Neuronal stem cell (in vitro differentiated cells): ENCODE results near the gene SFRP2.

Experiments used
- DNase-seq: peaks from one replicate; pipeline ENCODE4 v3.0.0-alpha.2; 2013; ENCODE audit warnings: low spot score
- H2AFZ ChIP-seq: one replicate; pipeline ENCODE4 v1.6.1; 2013; ENCODE audit warnings: mild to moderate bottlenecking, low read length, inconsistent platforms
- H2AK5ac ChIP-seq: 2 replicates; pipeline ENCODE4 v1.6.1; 2013; ENCODE audit warnings: low read depth, mild to moderate bottlenecking, inconsistent platforms, low read length, moderate library complexity, mixed read lengths
- H2BK120ac ChIP-seq: 2 replicates; pipeline ENCODE4 v1.6.1; 2013; ENCODE audit warnings: low read depth, mild to moderate bottlenecking, inconsistent platforms, low read length, moderate library complexity, mixed read lengths
- H2BK12ac ChIP-seq: one replicate; pipeline ENCODE4 v1.6.1; 2013; ENCODE audit warnings: low read length, inconsistent platforms
- H2BK15ac ChIP-seq: 2 replicates; pipeline ENCODE4 v1.6.1; 2013; ENCODE audit warnings: mild to moderate bottlenecking, low read length, inconsistent platforms, mixed read lengths
- H2BK5ac ChIP-seq: one replicate; pipeline ENCODE4 v1.6.1; 2013; ENCODE audit warnings: inconsistent platforms, mild to moderate bottlenecking, low read length, moderate library complexity
- H3K14ac ChIP-seq: one replicate; pipeline ENCODE4 v1.6.1; 2013; ENCODE audit warnings: low read length, inconsistent platforms
- H3K18ac ChIP-seq: 2 replicates; pipeline ENCODE4 v1.6.1; 2013; ENCODE audit warnings: low read length, inconsistent platforms
- H3K23ac ChIP-seq: 2 replicates; pipeline ENCODE4 v1.6.1; 2013; ENCODE audit warnings: low read depth, mild to moderate bottlenecking, mixed read lengths, low read length, inconsistent platforms; ENCODE audit not compliant: poor library complexity
- H3K27ac ChIP-seq: replicated peaks from 3 replicates; pipeline ENCODE4 v1.5.1; 2013; ENCODE audit warnings: low read length, inconsistent platforms
- H3K27me3 ChIP-seq, 3 experiments: 2 replicates each; pipeline ENCODE4 v1.6.1; 2013; ENCODE audit warnings: low read length in 3 of 3, mild to moderate bottlenecking in 2 of 3, inconsistent platforms in 1 of 3, low read depth in 1 of 3, mixed read lengths in 1 of 3, moderate library complexity in 1 of 3; ENCODE audit not compliant: control insufficient read depth in 3 of 3, insufficient read depth in 3 of 3
- H3K36me3 ChIP-seq, 2 donors: replicated peaks in 1 of 2; 2 replicates each; pipeline ENCODE4 v1.6.1; 2013; ENCODE audit warnings: low read length in 2 of 2; ENCODE audit not compliant: control insufficient read depth in 2 of 2, insufficient read depth in 2 of 2
- H3K4ac ChIP-seq: 2 replicates; pipeline ENCODE4 v1.6.1; 2013; ENCODE audit warnings: inconsistent platforms, mild to moderate bottlenecking, low read length, moderate library complexity
- H3K4me1 ChIP-seq, 2 donors: 1 replicate in 1 of 2; 2 replicates in 1 of 2; pipeline ENCODE4 v1.6.1; 2013; ENCODE audit warnings: low read length in 2 of 2, low read depth in 1 of 2; ENCODE audit not compliant: control insufficient read depth in 2 of 2, insufficient read depth in 1 of 2
- H3K4me2 ChIP-seq: one replicate; pipeline ENCODE4 v1.6.1; 2013; ENCODE audit warnings: mild to moderate bottlenecking, low read length, inconsistent platforms; ENCODE audit not compliant: insufficient read depth, poor library complexity, severe bottlenecking
- H3K4me3 ChIP-seq, 2 donors: 2 replicates each; pipeline ENCODE4 v1.5.1; 2013; ENCODE audit warnings: low read length in 2 of 2, mild to moderate bottlenecking in 2 of 2, inconsistent platforms in 1 of 2, moderate library complexity in 1 of 2
- H3K79me1 ChIP-seq: one replicate; pipeline ENCODE4 v1.6.1; 2013; ENCODE audit warnings: low read depth, mild to moderate bottlenecking, inconsistent platforms, low read length, moderate library complexity
- H3K9ac ChIP-seq: one replicate; pipeline ENCODE4 v1.6.1; 2013; ENCODE audit warnings: mild to moderate bottlenecking, low read depth, low read length, inconsistent platforms; ENCODE audit not compliant: poor library complexity
- H3K9me3 ChIP-seq, 2 donors: replicated peaks in 1 of 2; 2 replicates each; pipeline versions ENCODE3 to v1.6.1; 2013; ENCODE audit warnings: low read length in 2 of 2, mild to moderate bottlenecking in 2 of 2, inconsistent platforms in 1 of 2, low read depth in 1 of 2, mixed read lengths in 1 of 2, moderate library complexity in 1 of 2; ENCODE audit not compliant: control insufficient read depth in 2 of 2, insufficient read depth in 1 of 2
- H4K8ac ChIP-seq: one replicate; pipeline ENCODE4 v1.6.1; 2013; ENCODE audit warnings: low read depth, mild to moderate bottlenecking, inconsistent platforms, low read length, moderate library complexity
- H4K91ac ChIP-seq: one replicate; pipeline ENCODE4 v1.6.1; 2013; ENCODE audit warnings: low read length, low read depth, mild to moderate bottlenecking, inconsistent platforms; ENCODE audit not compliant: poor library complexity
- WGBS, 2 donors: extraction: QIAGEN DNeasy Blood & Tissue Kit; methylation state at CpG; one replicate each; pipeline ENCODE4 v1.1.7; 2013; ENCODE audit warnings: missing lambda C conversion rate in 2 of 2, mixed read lengths in 1 of 2; ENCODE audit not compliant: insufficient read length in 2 of 2, insufficient replicate concordance in 1 of 2; ENCODE audit errors: extremely low coverage in 2 of 2; 5-methylcytosine and 5-hydroxymethylcytosine counted together

The SFRP2 gene

GRCh38 chr4:153747406-153747955, 41.4 kb downstream of the SFRP2 start:
- Histone ChIP-seq H3K79me1 (peaks cover 5% of the 10 kb centered on the region), H3K9ac (no peak overlapping the region), H2BK120ac (no peak overlapping the region), H4K91ac (no peak overlapping the region), H3K4me3 (no peak overlapping the region), H2AFZ (no peak overlapping the region), H3K4ac (no peak overlapping the region), H3K9me3 (peaks cover 0 to 2% of the 10 kb centered on the region in 2 donors), H3K23ac (no peak overlapping the region), H2BK5ac (no peak overlapping the region), H3K4me2 (no peak overlapping the region), H2BK15ac (no peak overlapping the region), H2AK5ac (no peak overlapping the region), H3K36me3 (peaks cover 18 to 26% of the 10 kb centered on the region in 2 donors), H2BK12ac (no peak overlapping the region), H3K27ac (no peak overlapping the region), H4K8ac (no peak overlapping the region), H3K18ac (no peak overlapping the region), H3K14ac (no peak overlapping the region), H3K4me1 (peaks cover 0 to 4% of the 10 kb centered on the region in 2 donors), H3K27me3 (no peaks in the 10 kb centered on the region)
- no CpG with 5 or more reads among the region's 4 CpGs for WGBS, 2 donors
- DNase-seq = no peak

DNA sequence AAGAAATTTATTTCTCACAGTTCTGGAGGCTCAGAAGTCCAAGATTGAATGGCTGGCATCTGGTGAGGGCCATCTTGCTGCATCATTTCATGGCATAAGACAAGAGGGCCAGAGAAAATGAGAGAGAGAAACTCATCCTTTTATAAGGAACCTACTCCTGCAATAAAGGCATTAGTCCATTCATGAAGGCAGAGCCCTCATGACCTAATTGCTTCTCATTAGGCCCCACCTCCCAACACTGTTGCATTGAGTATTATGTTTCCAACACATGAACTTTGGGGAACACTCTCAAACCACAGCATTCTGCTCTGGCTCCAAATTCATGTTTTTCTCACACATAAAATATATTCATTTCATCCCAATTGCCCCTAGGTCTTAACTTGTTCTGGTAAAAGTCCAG, 43.2 kb downstream of the SFRP2 start:
- Histone ChIP-seq H4K91ac (no peak overlapping the region), H3K14ac (no peak overlapping the region), H2BK120ac (no peak overlapping the region), H3K9me3 (peaks cover 7 to 9% of the 10 kb centered on the region in 2 donors), H3K27ac (no peak overlapping the region), H2BK12ac (no peak overlapping the region), H3K18ac (no peak overlapping the region), H2BK5ac (no peak overlapping the region), H3K4ac (no peak overlapping the region), H3K23ac (no peak overlapping the region), H3K4me3 (no peak overlapping the region), H3K4me2 (no peak overlapping the region), H2AFZ (no peak overlapping the region), H3K27me3 (no peaks in the 10 kb centered on the region), H4K8ac (no peak overlapping the region), H3K79me1 (peaks cover 5% of the 10 kb centered on the region), H3K4me1 (peaks cover 0 to 4% of the 10 kb centered on the region in 2 donors), H3K36me3 (peaks cover 26 to 28% of the 10 kb centered on the region in 2 donors), H3K9ac (no peak overlapping the region), H2BK15ac (no peak overlapping the region), H2AK5ac (no peak overlapping the region)
- DNase-seq = no peak

DNA sequence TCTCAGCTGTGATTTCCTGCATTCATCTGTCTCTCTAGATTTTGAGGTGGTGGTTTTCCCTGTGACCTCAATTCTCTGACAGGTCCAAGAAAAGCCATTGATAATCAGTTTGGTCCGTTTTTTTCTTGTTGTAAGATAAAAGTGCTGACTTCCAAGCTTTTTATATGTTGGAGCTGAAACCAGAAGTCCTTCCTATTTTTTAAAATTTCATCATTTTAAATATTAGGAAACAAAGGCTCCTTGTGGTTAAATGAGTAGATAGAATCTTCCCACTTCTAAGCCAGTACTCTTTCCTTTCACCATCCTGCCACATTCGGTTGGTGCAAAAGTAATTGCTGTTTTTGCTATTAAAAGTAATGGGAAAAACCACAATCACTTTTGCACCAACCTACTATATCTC, 47.3 kb downstream of the SFRP2 start:
- no peak overlapping the region for H3K4me3 ChIP-seq
- H2AFZ ChIP-seq = no peak overlapping the region
- H3K14ac ChIP-seq = no peak overlapping the region
- no peak overlapping the region for H2BK12ac ChIP-seq
- H2AK5ac ChIP-seq = no peak overlapping the region
- no peak overlapping the region for H3K4me2 ChIP-seq
- H3K4ac ChIP-seq = no peak overlapping the region
- H3K9me3 ChIP-seq = peaks cover 5 to 23% of the 10 kb centered on the region in 2 donors
- H3K4me1 ChIP-seq = no peaks in the 10 kb centered on the region
- H3K79me1 ChIP-seq = peaks cover 1% of the 10 kb centered on the region
- peaks cover 17 to 23% of the 10 kb centered on the region in 2 donors for H3K36me3 ChIP-seq
- H2BK15ac ChIP-seq = no peak overlapping the region
- no peak overlapping the region for H3K27ac ChIP-seq
- no peak for DNase-seq
- no peak overlapping the region for H3K23ac ChIP-seq
- H4K8ac ChIP-seq = no peak overlapping the region
- H3K18ac ChIP-seq = no peak overlapping the region
- no peak overlapping the region for H3K9ac ChIP-seq
- WGBS, 2 donors = no CpG with 5 or more reads among the region's 2 CpGs
- H2BK120ac ChIP-seq = no peak overlapping the region
- no peaks in the 10 kb centered on the region for H3K27me3 ChIP-seq
- H2BK5ac ChIP-seq = no peak overlapping the region
- H4K91ac ChIP-seq = no peak overlapping the region

- no peak overlapping the region for H3K4me2 ChIP-seq
- no peak for DNase-seq
Measured at GRCh38 chr4:153735906-153736461, 52.9 kb downstream of the SFRP2 start.

More at GRCh38 chr4:153735906-153736461, 52.9 kb downstream of the SFRP2 start:
- Histone ChIP-seq H3K27me3 (no peaks in the 10 kb centered on the region), H2AK5ac (no peak overlapping the region), H3K4ac (no peak overlapping the region), H3K9me3 (peaks cover 2 to 18% of the 10 kb centered on the region in 2 donors), H2BK15ac (no peak overlapping the region), H3K36me3 (peaks cover 0 to 2% of the 10 kb centered on the region in 2 donors), H3K27ac (no peak overlapping the region), H4K8ac (no peak overlapping the region), H3K23ac (no peak overlapping the region), H3K14ac (no peak overlapping the region), H2AFZ (no peak overlapping the region), H2BK12ac (no peak overlapping the region), H2BK5ac (no peak overlapping the region), H3K4me3 (no peak overlapping the region), H2BK120ac (no peak overlapping the region), H3K4me1 (no peaks in the 10 kb centered on the region), H4K91ac (no peak overlapping the region), H3K79me1 (no peaks in the 10 kb centered on the region), H3K18ac (no peak overlapping the region), H3K9ac (no peak overlapping the region)
